DOHH2 (cell line): Measurements from ENCODE around the gene KCNMA1.

Source experiments
- EZH2phosphoT487 ChIP-seq: fragments of 200-600 bp; sonication (generic); IDR thresholded peaks from 2 replicates; pipeline ENCODE4 v1.6.1; 2017; ENCODE audit warnings: borderline replicate concordance, mild to moderate bottlenecking, antibody characterized with exemption, low read length, moderate library complexity, mixed read lengths
- TF ChIP-seq, protein P1 (sequence below): fragments of 200-600 bp; sonication (generic); IDR thresholded peaks from one replicate; pipeline ENCODE4 v1.5.1; 2014; ENCODE audit warnings: antibody characterized with exemption, mild to moderate bottlenecking, low read depth, low read length; ENCODE audit not compliant: poor library complexity, severe bottlenecking

DNA sequence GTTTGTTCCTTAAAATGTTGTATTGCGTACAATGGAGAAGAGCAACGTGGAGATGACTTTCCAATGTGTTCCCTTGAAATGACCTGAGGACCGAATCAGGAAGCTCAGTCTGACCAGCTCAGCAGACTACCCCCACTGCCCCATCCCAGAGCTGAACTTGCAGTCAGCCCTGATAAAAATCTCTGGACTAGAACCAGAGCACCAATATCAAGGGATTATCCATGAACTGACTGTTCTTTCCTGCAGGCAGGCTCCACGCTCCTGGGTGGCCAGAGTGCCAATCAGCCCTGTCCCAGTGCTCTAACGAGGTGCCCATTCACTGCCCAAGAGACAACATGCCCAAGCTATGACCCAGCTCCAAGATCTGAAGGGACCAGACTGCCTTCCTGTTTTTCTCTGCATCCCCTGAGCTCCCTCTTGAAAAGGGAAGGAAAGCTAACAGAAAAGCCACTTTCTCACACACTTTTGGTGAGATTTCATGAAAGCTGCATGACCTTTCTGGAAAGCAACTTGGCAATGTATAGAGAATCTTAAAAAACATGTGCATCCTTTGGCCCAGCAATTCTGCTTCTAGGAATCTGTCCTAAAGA is 130.2 kb downstream of the KCNMA1 start:
- TF ChIP-seq, protein P1, sequence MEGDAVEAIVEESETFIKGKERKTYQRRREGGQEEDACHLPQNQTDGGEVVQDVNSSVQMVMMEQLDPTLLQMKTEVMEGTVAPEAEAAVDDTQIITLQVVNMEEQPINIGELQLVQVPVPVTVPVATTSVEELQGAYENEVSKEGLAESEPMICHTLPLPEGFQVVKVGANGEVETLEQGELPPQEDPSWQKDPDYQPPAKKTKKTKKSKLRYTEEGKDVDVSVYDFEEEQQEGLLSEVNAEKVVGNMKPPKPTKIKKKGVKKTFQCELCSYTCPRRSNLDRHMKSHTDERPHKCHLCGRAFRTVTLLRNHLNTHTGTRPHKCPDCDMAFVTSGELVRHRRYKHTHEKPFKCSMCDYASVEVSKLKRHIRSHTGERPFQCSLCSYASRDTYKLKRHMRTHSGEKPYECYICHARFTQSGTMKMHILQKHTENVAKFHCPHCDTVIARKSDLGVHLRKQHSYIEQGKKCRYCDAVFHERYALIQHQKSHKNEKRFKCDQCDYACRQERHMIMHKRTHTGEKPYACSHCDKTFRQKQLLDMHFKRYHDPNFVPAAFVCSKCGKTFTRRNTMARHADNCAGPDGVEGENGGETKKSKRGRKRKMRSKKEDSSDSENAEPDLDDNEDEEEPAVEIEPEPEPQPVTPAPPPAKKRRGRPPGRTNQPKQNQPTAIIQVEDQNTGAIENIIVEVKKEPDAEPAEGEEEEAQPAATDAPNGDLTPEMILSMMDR = no peak
- no peak for TF ChIP-seq EZH2phosphoT487
